H9 (cell line): ENCODE results near the gene OXA1L. TPM values are rescaled to one million over a fixed set of nuclear protein-coding genes. Genes with fewer than 3 reads are reported as not detected.

Source experiments
- DNase-seq: peaks from one replicate; pipeline ENCODE4 v3.0.0-alpha.2; 2017
- H2AFZ ChIP-seq: one replicate; pipeline ENCODE4 v1.6.1; 2013; ENCODE audit warnings: mild to moderate bottlenecking, low read length, control low read depth, moderate library complexity
- H2AK5ac ChIP-seq: 2 replicates; pipeline ENCODE4 v1.6.1; 2013; ENCODE audit warnings: low read length, control low read depth, mixed read lengths; ENCODE audit not compliant: insufficient read length
- H2BK120ac ChIP-seq: one replicate; pipeline ENCODE4 v1.6.1; 2013; ENCODE audit warnings: low read depth, mild to moderate bottlenecking, low read length, control low read depth, inconsistent platforms; ENCODE audit not compliant: poor library complexity, severe bottlenecking
- H2BK12ac ChIP-seq: 2 replicates; pipeline ENCODE4 v1.6.1; 2013; ENCODE audit warnings: low read length, control low read depth, mixed read lengths, low read depth; ENCODE audit not compliant: insufficient read length
- H2BK15ac ChIP-seq: 2 replicates; pipeline ENCODE4 v1.6.1; 2013; ENCODE audit warnings: low read depth, low read length, control low read depth
- H2BK20ac ChIP-seq: one replicate; pipeline ENCODE4 v1.6.1; 2013; ENCODE audit warnings: low read depth, mild to moderate bottlenecking, low read length, control low read depth, inconsistent platforms; ENCODE audit not compliant: poor library complexity, severe bottlenecking
- H2BK5ac ChIP-seq: 2 replicates; pipeline ENCODE4 v1.6.1; 2013; ENCODE audit warnings: low read length, control low read depth, mixed read lengths; ENCODE audit not compliant: insufficient read length
- H3K14ac ChIP-seq: 2 replicates; pipeline ENCODE4 v1.6.1; 2013; ENCODE audit warnings: low read length, control low read depth; ENCODE audit not compliant: insufficient read depth
- H3K18ac ChIP-seq: 2 replicates; pipeline ENCODE4 v1.6.1; 2013; ENCODE audit warnings: low read depth, mild to moderate bottlenecking, mixed read lengths, low read length, control low read depth; ENCODE audit not compliant: insufficient read length
- H3K23ac ChIP-seq: 2 replicates; pipeline ENCODE4 v1.6.1; 2013; ENCODE audit warnings: low read length, control low read depth, mixed read lengths, low read depth; ENCODE audit not compliant: insufficient read length
- H3K23me2 ChIP-seq: 2 replicates; pipeline ENCODE4 v1.6.1; 2013; ENCODE audit warnings: low read depth, mild to moderate bottlenecking, mixed read lengths, low read length, control low read depth; ENCODE audit not compliant: insufficient read length, poor library complexity, severe bottlenecking
- H3K27ac ChIP-seq: 2 replicates; pipeline ENCODE4 v1.5.1; 2013; ENCODE audit warnings: low read length, control low read depth, mixed read lengths, low read depth; ENCODE audit not compliant: insufficient read length
- H3K27me3 ChIP-seq: 2 replicates; pipeline ENCODE4 v1.6.1; 2013; ENCODE audit warnings: low read length, control low read depth, inconsistent platforms; ENCODE audit not compliant: insufficient read depth
- H3K4ac ChIP-seq: 2 replicates; pipeline ENCODE4 v1.6.1; 2013; ENCODE audit warnings: low read depth, mild to moderate bottlenecking, control low read depth, inconsistent platforms, low read length, moderate library complexity
- H3K4me1 ChIP-seq: 2 replicates; pipeline ENCODE4 v1.6.1; 2013; ENCODE audit warnings: low read length, control low read depth, inconsistent platforms; ENCODE audit not compliant: insufficient read depth
- H3K4me2 ChIP-seq: 2 replicates; pipeline ENCODE4 v1.6.1; 2013; ENCODE audit warnings: low read length, control low read depth, mixed read lengths; ENCODE audit not compliant: insufficient read length, insufficient read depth
- H3K56ac ChIP-seq: 2 replicates; pipeline ENCODE4 v1.6.1; 2013; ENCODE audit warnings: low read depth, mild to moderate bottlenecking, mixed read lengths, low read length, control low read depth; ENCODE audit not compliant: insufficient read length
- H3K79me1 ChIP-seq: 2 replicates; pipeline ENCODE4 v1.6.1; 2013; ENCODE audit warnings: low read depth, mild to moderate bottlenecking, moderate library complexity, low read length, control low read depth, inconsistent platforms; ENCODE audit not compliant: insufficient read depth, poor library complexity, severe bottlenecking
- H3K79me2 ChIP-seq: 2 replicates; pipeline ENCODE4 v1.6.1; 2013; ENCODE audit warnings: low read length, control low read depth, inconsistent platforms; ENCODE audit not compliant: insufficient read depth
- H3K9ac ChIP-seq: 2 replicates; pipeline ENCODE4 v1.6.1; 2013; ENCODE audit warnings: low read length, control low read depth, mixed read lengths; ENCODE audit not compliant: insufficient read length; ENCODE audit errors: extremely low read depth
- H3K9me3 ChIP-seq: one replicate; pipeline ENCODE4 v1.6.1; 2013; ENCODE audit warnings: low read depth, low read length, inconsistent platforms; ENCODE audit not compliant: control insufficient read depth
- H3T11ph ChIP-seq: one replicate; pipeline ENCODE4 v1.6.1; 2013; ENCODE audit warnings: mild to moderate bottlenecking, low read length, control low read depth, inconsistent platforms
- H4K20me1 ChIP-seq: one replicate; pipeline ENCODE4 v1.6.1; 2013; ENCODE audit not compliant: control insufficient read depth, insufficient read length, insufficient read depth
- H4K5ac ChIP-seq: 2 replicates; pipeline ENCODE4 v1.6.1; 2013; ENCODE audit warnings: low read depth, mild to moderate bottlenecking, mixed read lengths, low read length, control low read depth; ENCODE audit not compliant: insufficient read length
- H4K8ac ChIP-seq: replicated peaks from 2 replicates; pipeline ENCODE4 v1.6.1; 2013; ENCODE audit warnings: low read length, control low read depth, mixed read lengths, low read depth; ENCODE audit not compliant: insufficient read length
- H4K91ac ChIP-seq: 2 replicates; pipeline ENCODE4 v1.6.1; 2013; ENCODE audit warnings: low read depth, mild to moderate bottlenecking, moderate library complexity, mixed read lengths, low read length, control low read depth; ENCODE audit not compliant: insufficient read length
- H3K27ac Mint-ChIP-seq, 3 experiments: 2 replicates in 2 of 3; 3 replicates in 1 of 3; pipeline ENCODE4 v1.8.0; 2020 to 2021; ENCODE audit warnings: mixed read lengths in 3 of 3, mild to moderate bottlenecking in 1 of 3, moderate library complexity in 1 of 3
- H3K27me3 Mint-ChIP-seq: 2 replicates; pipeline ENCODE4 v1.8.0; 2021; ENCODE audit warnings: low read depth, mild to moderate bottlenecking, moderate library complexity, mixed read lengths
- H3K36me3 Mint-ChIP-seq, 3 experiments: 2 replicates in 2 of 3; 3 replicates in 1 of 3; pipeline ENCODE4 v1.8.0; 2020 to 2021; ENCODE audit warnings: low read depth in 3 of 3, mixed read lengths in 3 of 3; ENCODE audit not compliant: insufficient read depth in 1 of 3
- H3K4me1 Mint-ChIP-seq, 2 experiments: 2 replicates each; pipeline ENCODE4 v1.8.0; 2020; ENCODE audit warnings: mixed read lengths in 2 of 2
- H3K4me3 Mint-ChIP-seq, 2 experiments: 2 replicates in 1 of 2; 3 replicates in 1 of 2; pipeline ENCODE4 v1.8.0; 2020 to 2021; ENCODE audit warnings: mild to moderate bottlenecking in 2 of 2, mixed read lengths in 2 of 2, moderate library complexity in 1 of 2
- H3K9me3 Mint-ChIP-seq, 2 experiments: 2 replicates in 1 of 2; 3 replicates in 1 of 2; pipeline ENCODE4 v1.8.0; 2020; ENCODE audit warnings: mild to moderate bottlenecking in 2 of 2, mixed read lengths in 2 of 2, moderate library complexity in 1 of 2
- WGBS: extraction: QIAGEN DNeasy Blood & Tissue Kit; methylation state at CpG from one replicate; pipeline ENCODE4 v1.1.7; 2013; ENCODE audit warnings: missing lambda C conversion rate, low lambda C conversion rate, mixed read lengths; ENCODE audit not compliant: insufficient read length; ENCODE audit errors: extremely low coverage; 5-methylcytosine and 5-hydroxymethylcytosine counted together
- total RNA-seq: library from RNA; stranded (reverse); gene quantifications from 2 replicates; pipeline ENCODE4 v1.2.1, GENCODE V29; 2021
- TF ChIP-seq, protein P1 (sequence below): fragments of 200-600 bp; sonication (generic); conservative IDR thresholded peaks from 3 replicates; pipeline ENCODE4 v1.8.0; 2021; ENCODE audit warnings: antibody characterized with exemption, mild to moderate bottlenecking

The OXA1L gene
- total RNA-seq, 1 experiment from 2014 or later, result 128 TPM

DNA sequence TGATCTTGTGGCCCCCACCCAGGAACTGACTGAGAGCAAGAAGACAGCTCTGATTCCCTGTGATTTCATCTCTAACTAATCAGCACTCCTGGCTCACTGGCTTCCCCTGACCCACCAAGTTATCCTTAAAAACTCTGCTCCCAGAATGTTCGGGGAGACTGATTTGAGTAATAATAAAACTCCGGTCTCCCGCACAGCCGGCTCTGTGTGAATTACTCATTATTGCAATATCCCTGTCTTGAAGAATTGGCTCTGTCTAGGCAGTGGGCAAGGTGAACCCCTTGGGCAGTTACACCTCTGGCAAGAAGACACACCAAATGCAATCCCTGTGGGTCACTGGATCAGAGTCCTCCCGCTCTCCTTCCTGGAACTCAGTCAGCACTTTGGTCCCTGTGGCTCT lies 27.5 kb downstream of the OXA1L start:
- no peak overlapping the region for H4K8ac ChIP-seq
- no peak overlapping the region for H3K56ac ChIP-seq
- H3K4me1 ChIP-seq, result peaks cover 9% of the 10 kb centered on the region; the same call in 1 of the 2 replicates
- H3K27ac ChIP-seq, result no peak overlapping the region
- no peak overlapping the region for H4K91ac ChIP-seq
- Mint-ChIP-seq H3K4me3 (no peak overlapping the region), H3K4me1 (peaks cover 17 to 18% of the 10 kb centered on the region in 2 experiments), H3K36me3 (peaks cover 0 to 4% (median 2%) of the 10 kb centered on the region in 3 experiments; a peak in 3 of 7 replicates), H3K9me3 (peaks cover 2 to 3% of the 10 kb centered on the region in 2 experiments; a peak in 3 of 5 replicates), H3K27ac (peak overlapping the region in 1 of 3 experiments; percentile 54; a peak in 1 of 7 replicates), H3K27me3 (peaks cover 2% of the 10 kb centered on the region)
- no peak overlapping the region for H2AK5ac ChIP-seq
- H3K23me2 ChIP-seq, result no peaks in the 10 kb centered on the region
- DNase-seq, result no peak
- no peak overlapping the region for H3K23ac ChIP-seq
- H2BK5ac ChIP-seq, result no peak overlapping the region
- no peaks in the 10 kb centered on the region for H3K9me3 ChIP-seq
- H3K4me2 ChIP-seq, result no peak overlapping the region
- H3K4ac ChIP-seq, result no peak overlapping the region
- H3K79me1 ChIP-seq, result no peaks in the 10 kb centered on the region
- H4K20me1 ChIP-seq, result no peaks in the 10 kb centered on the region
- H2BK15ac ChIP-seq, result no peak overlapping the region
- no peak overlapping the region for H3K18ac ChIP-seq
- H3K14ac ChIP-seq, result no peak overlapping the region
- no peak overlapping the region for H2BK120ac ChIP-seq
- no CpG with 5 or more reads among the region's 5 CpGs for WGBS
- TF ChIP-seq, protein P1, sequence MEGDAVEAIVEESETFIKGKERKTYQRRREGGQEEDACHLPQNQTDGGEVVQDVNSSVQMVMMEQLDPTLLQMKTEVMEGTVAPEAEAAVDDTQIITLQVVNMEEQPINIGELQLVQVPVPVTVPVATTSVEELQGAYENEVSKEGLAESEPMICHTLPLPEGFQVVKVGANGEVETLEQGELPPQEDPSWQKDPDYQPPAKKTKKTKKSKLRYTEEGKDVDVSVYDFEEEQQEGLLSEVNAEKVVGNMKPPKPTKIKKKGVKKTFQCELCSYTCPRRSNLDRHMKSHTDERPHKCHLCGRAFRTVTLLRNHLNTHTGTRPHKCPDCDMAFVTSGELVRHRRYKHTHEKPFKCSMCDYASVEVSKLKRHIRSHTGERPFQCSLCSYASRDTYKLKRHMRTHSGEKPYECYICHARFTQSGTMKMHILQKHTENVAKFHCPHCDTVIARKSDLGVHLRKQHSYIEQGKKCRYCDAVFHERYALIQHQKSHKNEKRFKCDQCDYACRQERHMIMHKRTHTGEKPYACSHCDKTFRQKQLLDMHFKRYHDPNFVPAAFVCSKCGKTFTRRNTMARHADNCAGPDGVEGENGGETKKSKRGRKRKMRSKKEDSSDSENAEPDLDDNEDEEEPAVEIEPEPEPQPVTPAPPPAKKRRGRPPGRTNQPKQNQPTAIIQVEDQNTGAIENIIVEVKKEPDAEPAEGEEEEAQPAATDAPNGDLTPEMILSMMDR, result no peak
- no peak overlapping the region for H2BK20ac ChIP-seq
- H3K27me3 ChIP-seq, result no peaks in the 10 kb centered on the region
- no peak overlapping the region for H3T11ph ChIP-seq
- H2BK12ac ChIP-seq, result no peak overlapping the region
- H3K9ac ChIP-seq, result no peak overlapping the region
- H2AFZ ChIP-seq, result no peak overlapping the region
- no peaks in the 10 kb centered on the region; the same call in 1 of the 2 replicates for H3K79me2 ChIP-seq
- H4K5ac ChIP-seq, result no peak overlapping the region
